ENCODE measurements around the gene GHSR. TPM values are rescaled to one million over a fixed set of nuclear protein-coding genes. Genes with fewer than 3 reads are reported as not detected.

Gene GHSR
- total RNA-seq, 1 experiment from 2014 or later, result not detected

DNA sequence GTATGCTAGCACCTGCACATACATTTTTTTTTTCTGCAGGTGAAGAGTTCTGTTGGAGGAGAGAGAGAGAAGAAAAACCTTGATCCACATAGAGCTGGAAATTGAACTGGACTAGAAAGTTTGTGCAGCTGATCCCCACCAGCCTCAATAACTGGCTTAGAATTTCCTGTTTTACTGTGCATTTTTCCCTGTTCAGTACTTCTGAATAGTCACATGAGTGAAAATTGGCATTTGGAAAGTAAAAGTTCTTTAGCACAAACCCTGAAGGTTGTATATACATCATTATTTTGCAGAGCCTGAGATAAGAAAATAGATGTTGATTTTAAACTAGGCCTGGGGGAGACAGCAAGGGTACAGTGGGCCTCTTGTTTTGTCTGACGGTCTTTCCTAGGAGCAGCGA is 42.3 kb downstream of the GHSR start:
- H3K4me1 ChIP-seq (replicated peaks), result no peaks in the 10 kb centered on the region
- H3K4me3 ChIP-seq, result no peak overlapping the region
- no peak overlapping the region for H3K27ac ChIP-seq
- H3K36me3 ChIP-seq, result no peaks in the 10 kb centered on the region; the same call in 1 of the 2 replicates
- no peak for DNase-seq (ENCODE audit: low read depth in 1 of 2, low spot score in 2 of 2)
- H3K27me3 ChIP-seq (replicated peaks), result no peaks in the 10 kb centered on the region
- no peaks in the 10 kb centered on the region for H3K9me3 ChIP-seq (replicated peaks)

DNA sequence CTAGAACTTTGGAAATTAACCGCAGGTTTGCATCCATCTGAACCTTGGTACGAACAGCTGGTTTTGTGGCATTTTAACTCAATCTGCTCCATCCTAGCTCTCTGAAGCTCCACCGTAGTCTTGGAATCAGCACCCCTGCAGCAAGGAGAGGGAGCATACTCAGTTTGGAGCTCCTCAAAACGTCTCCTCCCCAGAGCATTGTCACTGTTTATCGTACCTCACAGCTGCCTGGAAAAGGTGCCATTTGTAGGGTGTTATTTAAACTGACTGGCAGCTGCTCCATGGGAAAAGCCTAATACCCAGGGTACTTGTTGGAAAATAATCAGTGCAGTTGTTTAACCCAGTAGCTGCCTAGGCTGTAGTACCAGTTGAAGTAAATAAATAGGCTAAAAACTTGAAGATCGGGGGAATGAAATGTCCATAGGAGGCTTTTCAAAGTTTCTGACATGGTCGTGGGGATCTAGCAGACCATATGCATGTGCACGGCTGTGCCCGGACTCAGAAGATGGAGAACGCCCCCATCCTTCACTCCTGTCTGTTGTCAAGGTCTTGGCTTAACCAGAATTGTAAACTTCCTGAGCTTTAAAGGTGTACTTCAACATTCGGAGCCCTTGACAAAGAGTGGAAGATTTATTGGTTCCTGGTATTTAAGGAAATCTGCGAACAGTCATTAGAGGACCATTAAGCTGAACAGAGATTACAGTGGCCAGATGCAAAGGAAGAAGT is 43.9 kb downstream of the GHSR start:
- H3K36me3 ChIP-seq, result no peaks in the 10 kb centered on the region; the same call in 1 of the 2 replicates
- H3K27me3 ChIP-seq (replicated peaks), result no peaks in the 10 kb centered on the region
- no peak overlapping the region for H3K4me3 ChIP-seq
- H3K9me3 ChIP-seq (replicated peaks), result no peaks in the 10 kb centered on the region
- H3K4me1 ChIP-seq (replicated peaks), result no peaks in the 10 kb centered on the region
- no peak for DNase-seq (ENCODE audit: low read depth in 1 of 2, low spot score in 2 of 2)
- H3K27ac ChIP-seq, result no peak overlapping the region

DNA sequence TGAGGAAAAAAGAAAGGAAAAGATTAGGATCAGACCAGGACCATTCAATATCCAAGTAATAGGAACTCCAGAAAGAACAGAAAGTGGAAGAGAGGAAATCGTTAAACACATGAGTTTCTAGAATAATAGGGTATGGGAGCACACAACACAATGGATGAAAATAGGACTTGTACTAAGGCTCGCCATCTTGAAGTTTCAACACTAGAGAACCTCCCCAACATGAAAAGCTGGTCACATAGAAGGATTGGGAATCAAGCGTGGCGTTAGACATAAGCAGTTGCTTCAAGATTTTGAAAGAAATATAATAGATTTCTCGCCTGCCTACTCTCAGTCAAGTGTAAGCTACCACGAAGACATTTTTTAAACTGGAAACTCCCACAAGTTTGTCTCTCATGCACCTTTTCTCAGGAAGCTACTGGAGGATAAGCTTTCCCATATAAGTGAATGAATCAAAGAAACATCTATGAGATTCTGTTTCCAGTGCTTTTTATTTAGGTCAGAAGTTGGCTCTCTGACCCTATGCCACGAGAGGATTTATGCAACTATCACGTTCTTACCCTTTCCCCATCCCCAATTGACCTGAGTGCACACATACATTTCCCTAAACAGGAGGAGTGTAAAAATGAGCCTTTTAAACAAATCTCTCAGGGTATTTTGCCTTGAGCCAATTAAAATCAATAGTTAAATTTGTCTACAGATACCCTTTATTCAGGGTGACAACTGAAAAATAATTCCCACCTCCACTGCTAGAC is 45.2 kb downstream of the GHSR start:
- DNase-seq (ENCODE audit: low read depth in 1 of 2, low spot score in 2 of 2), result no peak
- Histone ChIP-seq H3K4me1 (replicated peaks) (no peaks in the 10 kb centered on the region), H3K27me3 (replicated peaks) (no peaks in the 10 kb centered on the region), H3K27ac (no peak overlapping the region), H3K4me3 (no peak overlapping the region), H3K9me3 (replicated peaks) (no peaks in the 10 kb centered on the region), H3K36me3 (no peaks in the 10 kb centered on the region; the same call in none of the 2 replicates)

DNA sequence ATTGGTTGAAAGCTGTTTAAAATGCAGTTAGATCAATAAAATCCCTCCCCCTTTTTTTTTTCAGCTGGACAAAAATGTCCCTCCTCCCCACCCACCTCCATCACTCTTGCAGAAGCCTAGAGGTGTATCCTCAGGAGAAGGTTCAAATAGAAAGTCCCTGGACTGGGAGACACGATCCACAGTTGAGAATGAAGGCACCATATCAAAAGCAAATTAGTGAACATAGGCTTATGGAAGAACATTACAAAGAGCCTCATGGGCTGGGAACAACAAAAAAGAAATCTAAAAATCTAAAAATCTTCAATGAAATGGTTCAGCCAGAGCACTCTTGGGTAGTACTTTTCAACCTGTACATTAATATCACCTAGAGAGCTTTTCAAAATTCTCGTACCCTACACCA is 46.2 kb downstream of the GHSR start:
- Histone ChIP-seq H3K27ac (no peak overlapping the region), H3K4me3 (no peak overlapping the region), H3K36me3 (no peaks in the 10 kb centered on the region; the same call in none of the 2 replicates), H3K4me1 (replicated peaks) (no peaks in the 10 kb centered on the region), H3K27me3 (replicated peaks) (no peaks in the 10 kb centered on the region), H3K9me3 (replicated peaks) (no peaks in the 10 kb centered on the region)
- no peak for DNase-seq (ENCODE audit: low read depth in 1 of 2, low spot score in 2 of 2)

DNA sequence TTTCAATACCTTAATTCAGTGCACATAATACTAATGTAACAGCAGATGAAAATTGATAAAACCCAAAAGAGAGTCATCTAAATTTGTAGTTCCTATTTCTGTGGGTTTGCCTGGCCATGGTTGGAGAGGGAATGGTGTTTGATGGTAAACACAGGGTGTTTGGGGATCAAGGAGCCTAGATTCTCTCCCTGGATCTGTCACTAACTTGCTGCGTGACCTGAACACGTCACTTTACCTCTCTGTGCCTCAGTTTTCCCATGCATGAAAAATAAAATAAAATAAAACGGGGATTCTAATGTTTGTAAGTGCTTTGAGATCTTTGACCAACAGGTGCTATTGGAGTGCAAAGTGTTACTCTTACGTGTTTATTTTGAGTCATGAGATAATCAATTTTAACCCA is 49.8 kb downstream of the GHSR start:
- H3K36me3 ChIP-seq, result peaks cover 5% of the 10 kb centered on the region
- no peak overlapping the region for H3K4me3 ChIP-seq
- H3K4me1 ChIP-seq (replicated peaks), result no peaks in the 10 kb centered on the region
- no peaks in the 10 kb centered on the region for H3K9me3 ChIP-seq (replicated peaks)
- DNase-seq (ENCODE audit: low read depth in 1 of 2, low spot score in 2 of 2), result no peak
- no peak overlapping the region for H3K27ac ChIP-seq
- H3K27me3 ChIP-seq (replicated peaks), result no peaks in the 10 kb centered on the region

DNA sequence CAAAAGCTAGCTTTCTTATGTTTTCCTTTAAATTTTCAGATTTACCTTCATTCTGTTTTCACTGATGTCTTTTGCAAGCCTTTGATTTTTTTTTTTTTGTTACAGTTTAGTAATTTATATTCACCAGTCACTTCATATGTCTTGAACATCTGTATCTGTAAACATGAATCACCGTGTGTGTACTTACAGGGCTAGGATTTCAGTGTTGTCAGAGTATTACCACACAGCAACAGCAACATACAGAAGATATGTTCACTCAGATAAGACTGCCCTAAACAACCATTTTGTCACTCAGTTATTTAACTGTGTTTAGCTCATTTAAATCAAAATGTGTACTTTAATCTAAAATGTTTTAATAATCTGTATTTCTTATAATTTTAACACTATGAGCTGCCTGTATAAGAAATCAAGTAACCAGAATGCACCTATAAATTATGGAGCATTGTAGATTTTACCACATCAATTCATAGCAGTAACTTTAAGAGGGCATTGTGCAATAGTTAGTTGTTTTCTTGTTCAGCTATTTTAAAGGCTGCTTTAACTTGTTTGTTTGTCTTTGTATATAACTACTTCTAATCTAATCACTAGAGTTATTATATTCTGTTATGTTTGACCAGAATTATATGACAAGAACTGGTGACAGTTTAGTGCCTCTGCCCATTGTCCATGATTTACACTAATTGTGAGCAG is 50.4 kb downstream of the GHSR start:
- Histone ChIP-seq H3K36me3 (peaks cover 5% of the 10 kb centered on the region), H3K27me3 (replicated peaks) (no peaks in the 10 kb centered on the region), H3K4me1 (replicated peaks) (peaks cover 6% of the 10 kb centered on the region), H3K27ac (no peak overlapping the region), H3K9me3 (replicated peaks) (no peaks in the 10 kb centered on the region), H3K4me3 (no peak overlapping the region)
- DNase-seq (ENCODE audit: low read depth in 1 of 2, low spot score in 2 of 2), result no peak

DNA sequence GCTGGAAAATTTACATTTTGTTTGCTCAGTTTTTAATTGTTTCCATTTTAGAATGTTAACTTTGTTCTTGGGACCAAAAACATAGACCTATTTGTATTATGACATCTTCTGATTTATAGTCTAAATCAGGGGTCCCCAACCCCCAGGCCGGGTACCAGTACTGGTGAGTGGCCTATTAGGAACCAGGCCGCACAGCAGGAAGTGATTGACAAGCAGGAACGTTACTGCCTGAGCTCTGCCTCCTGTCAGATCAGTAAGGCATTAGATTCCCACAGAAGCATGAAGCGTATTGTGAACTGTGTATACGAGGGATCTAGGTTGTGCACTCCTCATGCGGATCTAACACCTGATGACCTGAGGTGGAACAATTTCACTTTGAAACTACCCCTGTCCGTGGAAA is 51.9 kb downstream of the GHSR start:
- H3K9me3 ChIP-seq (replicated peaks), result no peaks in the 10 kb centered on the region
- no peak overlapping the region for H3K27ac ChIP-seq

DNA sequence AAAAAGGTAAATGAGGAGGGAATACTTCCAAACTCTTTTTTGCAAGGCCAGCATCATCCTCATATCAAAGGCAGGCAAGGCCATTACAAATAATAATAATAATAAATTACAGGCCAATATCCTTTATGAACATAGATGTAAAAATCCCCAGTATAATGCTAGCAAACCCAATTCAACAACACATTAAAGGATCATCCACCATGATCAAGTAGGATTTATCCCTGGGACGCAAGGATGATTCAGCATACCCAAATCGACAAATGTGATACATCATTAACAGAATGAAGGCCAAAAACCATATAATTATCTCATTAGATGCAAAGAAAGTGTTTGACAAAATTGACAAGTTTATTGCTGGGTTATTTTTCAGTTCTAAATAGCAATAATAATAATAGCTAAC is 53.6 kb downstream of the GHSR start:
- H3K27ac ChIP-seq, result no peak overlapping the region
- H3K36me3 ChIP-seq, result peaks cover 5% of the 10 kb centered on the region
- no peaks in the 10 kb centered on the region for H3K9me3 ChIP-seq (replicated peaks)
- DNase-seq (ENCODE audit: low read depth in 1 of 2, low spot score in 2 of 2), result no peak
- H3K4me3 ChIP-seq, result no peak overlapping the region
- peaks cover 30% of the 10 kb centered on the region for H3K4me1 ChIP-seq (replicated peaks)
- no peaks in the 10 kb centered on the region for H3K27me3 ChIP-seq (replicated peaks)

More for the DNA sequence above, 51.9 kb downstream of the GHSR start:
- peaks cover 15% of the 10 kb centered on the region for H3K4me1 ChIP-seq (replicated peaks)
- H3K36me3 ChIP-seq, result peaks cover 5% of the 10 kb centered on the region
- DNase-seq (ENCODE audit: low read depth in 1 of 2, low spot score in 2 of 2), result no peak
- no peaks in the 10 kb centered on the region for H3K27me3 ChIP-seq (replicated peaks)
- no peak overlapping the region for H3K4me3 ChIP-seq

Other genes starting within 250 kb of the GHSR start
- 1.0 TPM in 1 of 2 replicates, not detected in the other for gene TNFSF10, start 75.0 kb upstream of the GHSR start, total RNA-seq (2014; rRNA removed; shearing (Covaris generic))